Stimulated activated CD8-positive, alpha-beta memory T cell treated with anti-CD3 and anti-CD28 coated beads, Interleukin-15, amount 100 ng/mL, for 1 hour (primary cell): ENCODE results near the gene FBXO31.
"Not testable (repeated sequence)": the region's sequence is repeated elsewhere in the genome, so short reads cannot be mapped to it uniquely, and the experiment has no call there.

ENCODE experiments used
- DNase-seq: peaks from one replicate; pipeline ENCODE4 v3.0.0-alpha.2; 2020; ENCODE audit warnings: low read depth

FBXO31 gene

DNA sequence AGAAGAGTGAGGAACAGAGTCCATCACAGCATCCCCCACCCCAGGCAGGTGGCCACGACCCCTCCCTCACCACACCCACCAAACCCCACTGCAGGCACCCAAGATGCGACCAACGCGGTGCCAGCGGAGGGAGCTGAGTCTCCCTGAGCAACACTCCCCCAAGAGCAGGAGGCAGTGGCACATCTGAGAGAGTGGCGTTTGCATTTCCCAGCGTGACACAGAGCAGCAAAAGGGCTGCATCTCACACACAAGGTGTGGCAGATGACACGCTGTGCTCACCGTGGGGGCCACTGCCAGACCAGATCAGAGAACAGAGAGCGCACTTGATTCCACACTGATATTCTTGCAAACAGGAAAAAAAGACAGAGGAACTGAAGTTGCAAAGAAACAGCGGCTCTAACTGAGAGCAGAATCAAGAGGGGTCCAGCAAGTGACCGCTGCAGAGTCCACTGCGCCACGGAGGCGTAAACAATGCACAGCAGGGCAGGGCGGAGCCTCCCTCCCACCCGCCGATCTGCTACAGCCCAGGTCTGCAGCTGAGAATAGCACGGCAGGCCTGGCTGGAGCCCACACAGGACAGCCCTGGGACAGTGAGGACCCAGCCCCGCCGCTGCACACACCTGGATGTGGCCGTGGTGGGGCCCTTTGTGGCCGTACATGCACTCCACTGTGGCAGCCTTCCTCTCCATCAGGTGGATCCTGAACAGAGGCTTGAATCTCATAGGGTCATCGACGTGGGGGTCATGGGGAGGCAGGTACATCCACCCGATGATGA, 40.4 kb downstream of the FBXO31 start:
- no peak for DNase-seq

DNA sequence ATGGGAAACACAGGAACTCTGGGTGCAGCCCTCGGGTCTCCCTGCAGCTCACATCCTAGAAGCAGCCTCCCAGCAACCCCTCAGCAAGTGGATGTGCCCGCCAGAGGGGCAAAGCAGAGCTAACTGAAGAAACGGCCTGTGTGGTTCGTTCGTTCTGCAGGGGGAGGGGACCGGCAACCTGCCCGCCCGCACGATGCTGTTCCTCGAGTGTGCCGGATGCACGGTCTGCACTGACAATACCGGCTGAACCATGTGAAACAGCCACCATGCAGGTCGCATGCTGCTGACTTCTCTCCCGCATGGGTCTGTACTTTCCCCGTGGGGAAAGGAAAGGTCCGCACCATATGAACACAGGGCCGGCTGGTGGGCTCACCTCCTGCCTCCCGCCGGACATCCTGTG, 41.1 kb downstream of the FBXO31 start:
- DNase-seq = no peak

DNA sequence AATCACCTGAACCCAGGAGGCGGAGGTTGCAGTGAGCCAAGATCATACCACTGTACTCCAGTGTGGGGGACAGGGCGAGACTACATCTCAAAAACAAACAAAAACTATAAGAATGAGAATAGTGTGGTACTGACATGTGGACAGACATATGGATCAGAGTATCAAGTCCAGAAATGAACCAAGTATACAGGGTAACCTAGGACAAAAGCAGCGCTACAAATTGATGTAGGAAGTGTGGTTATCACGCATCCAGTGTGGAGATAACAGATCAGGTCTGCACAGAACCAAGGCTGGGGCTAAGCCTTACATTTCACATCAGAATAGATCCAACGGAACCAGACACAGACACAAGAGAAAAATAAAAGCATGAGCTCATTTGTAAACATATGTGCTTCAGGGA, 43.4 kb downstream of the FBXO31 start:
- DNase-seq = no peak

DNA sequence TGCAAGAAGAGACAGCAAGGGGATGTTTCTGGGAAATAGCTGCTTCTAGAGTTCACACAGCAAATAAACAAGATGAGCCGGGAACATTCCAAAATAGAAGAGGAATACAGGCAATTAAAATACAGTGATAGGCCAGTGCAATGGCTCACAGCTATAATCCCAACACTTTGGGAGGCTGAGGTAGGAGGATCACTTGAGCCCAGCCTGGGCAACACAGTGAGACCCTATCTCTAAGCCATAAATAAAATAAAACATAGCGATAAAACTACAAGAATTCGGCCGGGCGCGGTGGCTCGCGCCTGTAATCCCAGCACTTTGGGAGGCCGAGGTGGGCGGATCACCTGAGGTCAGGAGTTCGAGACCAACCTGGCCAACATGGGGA, 43.9 kb downstream of the FBXO31 start:
- not testable (repeated sequence) for DNase-seq

DNA sequence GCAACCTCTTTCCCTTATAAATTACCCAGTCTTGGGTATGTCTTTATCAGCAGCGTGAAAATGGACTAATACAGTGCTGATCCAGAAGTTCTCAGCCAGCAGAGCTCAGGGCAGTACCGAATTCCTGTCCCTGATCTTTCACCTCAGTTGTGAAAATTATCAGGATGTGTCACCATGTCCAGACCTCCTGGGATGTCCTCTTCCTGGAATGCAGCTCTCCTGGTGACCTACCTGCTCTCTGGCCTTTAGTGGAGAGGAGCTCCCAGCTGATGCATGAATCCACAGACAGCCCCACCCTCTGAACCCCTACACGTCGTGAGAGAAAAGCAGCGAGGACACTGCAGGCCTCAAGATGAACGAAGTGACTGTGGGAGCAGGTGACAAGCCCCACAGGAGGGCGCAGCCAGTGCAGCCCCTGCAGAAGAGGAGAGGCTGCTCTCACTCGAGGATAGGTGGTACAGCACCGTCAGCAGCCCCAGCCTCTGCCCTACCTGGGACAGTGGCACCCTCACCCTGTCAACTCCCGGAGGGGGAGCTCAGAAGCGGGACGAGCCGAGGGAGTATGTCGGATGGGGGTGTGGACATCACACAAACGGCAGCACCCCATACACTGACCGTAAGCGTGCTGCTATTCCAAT, 44.4 kb downstream of the FBXO31 start:
- no peak for DNase-seq

DNA sequence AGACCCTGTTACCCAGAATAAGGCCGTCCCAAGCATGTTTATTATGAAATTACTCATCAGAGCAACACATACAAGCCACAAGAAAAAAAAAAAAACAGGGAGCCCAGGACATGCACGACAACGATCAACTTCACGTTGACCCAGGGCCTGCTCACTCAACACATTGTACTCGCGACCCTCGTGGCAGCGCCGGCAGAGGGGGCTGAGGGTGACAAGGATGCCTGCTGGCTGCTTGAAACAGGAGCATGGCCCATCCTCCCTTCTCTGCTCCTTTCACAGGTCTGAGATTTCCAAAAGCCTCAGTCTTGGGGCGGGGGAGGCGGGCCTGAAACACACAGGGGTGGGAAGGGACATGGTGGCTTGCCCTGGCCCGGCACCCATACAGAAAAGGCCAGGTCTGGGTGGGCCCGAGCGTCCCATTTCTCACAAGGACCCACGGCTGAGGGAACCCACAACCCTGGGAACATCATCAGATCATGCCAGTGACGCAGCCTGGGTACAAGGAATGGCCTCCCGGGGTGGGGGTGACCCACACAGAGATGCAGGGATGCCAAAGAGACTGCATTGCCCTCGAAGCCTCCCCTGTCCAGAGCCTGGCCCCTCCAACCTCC, 45.3 kb downstream of the FBXO31 start:
- DNase-seq = no peak

DNA sequence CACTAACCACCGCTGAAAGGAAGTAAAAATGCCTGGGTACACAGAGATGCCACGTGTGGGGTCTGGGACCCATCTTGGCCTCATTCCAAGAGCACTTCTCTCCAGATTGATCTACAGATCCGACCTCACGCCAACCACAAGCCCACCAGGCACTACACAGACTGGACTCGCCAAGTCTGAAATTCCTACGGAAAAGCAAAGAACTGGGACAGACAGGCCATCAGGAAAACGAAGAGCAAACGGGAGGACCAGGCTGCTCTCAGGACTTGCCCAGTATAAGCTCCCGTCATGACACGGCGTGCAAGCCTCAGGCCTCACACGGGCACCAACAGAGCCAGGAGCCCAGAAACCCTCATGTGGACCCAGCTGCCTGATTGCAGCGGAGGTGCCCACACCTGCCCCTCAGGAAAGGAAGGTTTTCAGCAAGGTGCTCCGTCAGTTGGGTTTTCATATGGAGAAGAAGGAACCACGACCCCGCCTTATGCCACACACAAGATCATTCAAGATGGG, 46.3 kb downstream of the FBXO31 start:
- no peak for DNase-seq

DNA sequence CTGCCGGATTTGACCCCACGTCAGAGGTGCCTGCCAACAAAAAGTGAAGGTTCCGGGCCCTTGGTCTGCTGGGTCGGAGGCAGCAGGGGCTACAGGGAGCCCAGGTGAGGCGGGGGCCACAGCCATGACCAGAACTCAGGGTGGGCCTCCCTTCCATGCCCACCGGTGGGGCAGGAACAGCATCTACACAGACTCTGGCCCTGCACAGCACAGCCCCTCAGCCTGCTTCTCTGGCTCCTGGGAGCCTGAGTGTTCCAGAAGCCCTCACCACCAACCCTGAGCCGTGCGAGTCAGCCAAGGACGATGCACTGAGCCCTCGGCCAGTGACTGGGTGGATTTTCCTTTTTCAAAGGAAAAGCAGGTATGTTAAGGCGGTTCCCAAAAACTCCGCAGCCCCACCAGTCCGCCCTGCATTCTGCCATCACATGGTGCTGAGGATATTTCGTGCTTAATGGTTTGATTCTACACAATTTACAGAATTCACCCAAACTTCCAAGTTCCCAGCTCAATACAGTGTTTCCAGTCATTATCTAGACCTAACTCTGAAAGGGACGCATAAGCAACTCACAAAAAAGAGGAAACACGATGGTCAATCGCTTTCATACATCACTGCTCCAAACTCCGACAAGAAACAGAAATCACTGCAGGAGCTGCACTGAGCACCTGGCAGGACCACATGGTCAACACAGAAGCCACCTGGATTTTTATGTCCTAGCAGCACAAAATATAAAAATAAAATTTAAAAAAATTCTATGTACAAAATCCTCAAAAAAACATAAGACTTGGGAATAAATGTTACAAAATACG, 46.9 kb downstream of the FBXO31 start:
- DNase-seq = no peak

DNA sequence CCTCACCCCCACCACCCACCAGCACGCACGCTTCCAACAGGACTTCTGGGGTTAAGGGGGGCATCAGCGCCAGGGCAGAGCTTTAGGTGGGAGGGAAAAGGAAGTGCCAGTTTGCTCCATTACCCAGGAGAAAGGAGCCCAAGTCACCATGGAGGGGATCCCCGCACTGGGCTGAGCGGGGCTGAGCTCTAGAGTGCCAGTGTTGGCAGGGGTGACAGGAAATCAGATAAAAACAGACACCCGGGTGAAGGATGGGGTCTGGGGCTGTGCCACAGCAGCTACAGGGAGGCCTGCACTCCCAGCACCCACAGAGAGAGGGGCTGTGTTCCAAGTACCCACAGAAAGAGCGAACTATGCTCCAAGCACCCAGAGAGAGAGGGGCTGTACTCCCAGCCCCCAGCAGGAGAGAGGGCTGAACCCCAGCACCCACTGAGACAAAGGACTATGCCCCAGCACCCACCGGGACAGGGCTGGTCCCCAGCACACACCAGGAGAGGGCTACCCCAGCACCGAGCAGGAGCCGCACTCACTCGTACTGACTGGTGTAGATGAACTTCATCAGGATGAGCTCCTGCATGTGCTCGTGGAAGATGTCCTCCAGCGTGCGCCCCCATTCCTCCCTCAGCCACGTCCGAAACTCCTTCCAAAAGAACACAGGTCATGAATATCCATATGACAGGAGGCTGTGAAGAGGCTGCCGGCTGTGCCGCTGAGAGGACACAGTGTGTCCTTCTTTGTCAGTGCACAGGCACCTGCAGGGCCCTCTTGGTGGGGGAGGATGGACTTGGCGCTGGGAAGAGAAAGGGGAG, 47.7 kb downstream of the FBXO31 start:
- no peak for DNase-seq

DNA sequence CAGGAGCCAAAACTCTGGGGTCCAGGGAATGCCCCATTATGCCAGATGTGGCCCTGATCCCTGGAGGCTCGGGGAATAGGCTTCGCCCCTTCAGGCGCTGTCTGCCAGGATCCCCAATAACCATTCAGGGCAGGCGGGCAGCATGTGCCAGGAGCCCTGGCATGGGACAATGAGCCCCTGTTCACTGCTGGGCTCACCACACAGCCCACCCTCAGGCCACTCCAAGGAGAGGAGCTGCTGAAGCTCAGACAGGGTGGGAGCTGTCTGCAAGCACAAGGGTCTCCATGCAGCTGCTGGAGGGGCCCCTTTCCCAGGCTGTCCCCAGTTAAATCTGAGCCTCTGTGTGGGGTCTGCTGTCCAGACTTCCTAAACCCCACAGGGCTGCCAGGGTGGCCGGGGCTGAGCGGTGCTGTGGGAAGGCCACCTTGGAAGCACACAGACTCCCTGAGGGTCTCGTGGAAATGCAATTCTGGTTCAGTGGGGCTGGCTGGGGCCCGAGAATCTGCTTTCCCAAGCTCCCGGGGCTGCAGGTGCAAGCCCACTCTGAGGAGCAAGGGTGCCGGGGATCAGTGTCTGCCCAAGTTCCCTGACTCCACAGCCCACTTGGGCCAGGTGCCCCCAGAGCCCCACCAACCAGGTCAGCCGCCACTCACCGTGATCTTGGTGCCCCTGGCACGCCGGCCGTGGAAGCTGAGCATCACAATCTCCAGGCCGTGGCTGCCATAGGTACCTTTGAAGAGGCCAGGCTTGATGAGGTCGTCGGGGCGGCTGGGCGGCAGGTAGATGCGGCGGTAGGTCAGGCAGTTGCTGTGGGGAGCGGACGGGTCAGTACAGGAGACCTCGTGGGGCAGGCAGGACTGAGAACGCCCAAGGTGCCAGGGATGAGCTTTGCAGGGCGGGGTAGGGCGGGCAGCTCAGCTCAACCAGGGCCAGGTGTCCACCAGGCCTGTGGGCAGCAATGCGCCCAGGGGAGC, 48.6 kb downstream of the FBXO31 start:
- DNase-seq = no peak

DNA sequence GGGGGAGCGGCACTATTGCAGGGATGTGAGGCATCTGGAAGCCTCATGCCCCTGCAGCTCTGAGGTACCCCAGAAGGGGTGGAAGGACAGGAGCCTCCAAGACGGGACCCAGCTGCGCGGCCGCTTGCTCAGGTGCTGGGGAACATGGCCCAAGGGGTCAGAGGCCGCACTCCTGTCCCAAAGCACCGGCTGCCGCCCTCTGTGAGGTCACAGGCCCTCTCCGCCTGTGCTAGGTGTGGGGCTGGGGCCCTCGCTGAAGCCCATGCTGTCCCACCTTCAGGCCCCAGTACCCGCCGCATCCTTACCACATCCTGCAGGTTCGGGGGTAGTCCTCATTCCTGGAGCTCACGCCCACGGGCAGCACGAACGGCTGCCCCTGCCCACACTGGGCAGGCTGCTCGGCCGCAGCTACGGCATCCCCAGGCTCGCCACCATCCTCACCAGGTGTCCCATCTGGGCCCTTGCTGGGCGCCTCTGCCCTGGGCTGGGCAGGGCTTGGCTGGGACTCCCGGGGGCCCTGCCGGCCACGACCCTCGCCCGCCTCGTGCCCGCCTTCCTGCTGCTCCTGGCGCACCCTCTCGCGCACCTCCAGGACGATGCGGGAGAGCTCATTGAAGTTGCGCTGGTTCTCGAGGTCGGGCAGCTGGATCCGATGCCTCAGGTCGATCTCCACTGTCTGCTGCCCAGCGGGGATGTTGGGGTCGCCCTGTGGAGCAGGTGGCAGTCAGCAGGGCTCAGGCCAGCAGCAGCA, 49.8 kb downstream of the FBXO31 start:
- no peak for DNase-seq

DNA sequence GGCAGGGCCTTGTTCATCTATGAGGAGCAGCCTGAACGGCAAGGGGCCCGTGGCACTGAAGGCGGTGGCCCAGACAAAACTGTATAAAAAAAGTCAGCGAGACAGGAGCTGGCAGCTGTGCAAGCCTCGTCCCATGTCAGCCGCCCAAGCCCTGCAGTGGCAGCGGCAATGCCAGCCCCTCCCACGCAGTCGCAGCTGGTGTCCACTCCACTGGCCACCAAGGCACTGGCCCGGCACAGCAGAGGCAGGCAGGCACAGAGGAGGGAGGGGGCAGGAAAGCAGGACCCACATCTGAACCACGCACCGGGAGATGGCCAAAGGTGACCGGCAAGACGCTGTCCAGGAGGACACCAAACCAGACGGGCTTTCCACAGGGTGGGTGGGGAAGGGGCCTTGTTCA, 50.5 kb downstream of the FBXO31 start:
- no peak for DNase-seq

DNA sequence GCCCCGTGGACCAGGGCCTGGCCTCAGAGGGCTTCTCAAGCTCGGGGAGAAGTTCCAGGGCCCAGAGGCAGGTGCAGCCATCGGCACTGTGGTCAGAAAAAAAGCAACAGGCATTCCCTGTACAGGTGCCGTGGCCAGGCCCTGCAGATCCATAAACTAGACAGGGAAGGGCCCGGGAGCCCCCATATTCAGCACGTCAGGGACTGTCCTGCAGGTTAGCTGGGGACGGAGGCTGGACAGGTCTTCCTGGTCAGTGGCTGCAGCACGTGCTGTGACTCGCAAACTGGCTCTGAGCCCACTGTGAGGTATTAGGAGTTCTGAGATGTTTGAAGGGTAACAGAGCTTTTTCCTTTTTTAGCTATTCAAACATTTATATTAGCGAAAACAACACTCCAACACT, 51.4 kb downstream of the FBXO31 start:
- no peak for DNase-seq

DNA sequence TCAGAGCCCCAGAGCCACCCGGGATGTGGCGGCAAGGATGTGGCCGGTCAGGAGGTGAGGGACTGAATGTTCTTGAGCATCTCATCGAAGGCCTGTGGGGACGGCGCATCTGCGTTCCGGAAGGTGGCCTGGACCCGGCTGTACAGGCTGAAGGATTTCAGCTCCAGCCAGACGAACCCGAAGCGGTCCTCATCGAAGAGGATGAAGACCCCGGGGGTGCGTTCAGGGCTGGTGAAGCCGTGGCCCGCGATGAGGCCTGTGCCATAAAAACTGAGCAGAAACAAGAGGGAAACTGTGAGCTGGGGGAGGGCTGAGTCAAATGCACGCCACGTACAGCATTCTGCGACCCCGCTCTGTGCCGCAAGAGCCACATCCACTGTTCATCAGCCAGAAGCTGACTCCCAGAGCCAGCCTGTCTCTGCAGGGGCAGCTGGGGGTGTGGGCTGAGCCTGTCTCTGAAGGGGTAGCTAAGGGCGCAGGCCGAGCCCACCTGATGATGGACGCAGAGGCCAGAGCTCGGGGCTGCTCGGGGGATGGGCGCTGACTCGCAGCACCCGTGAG, 52.3 kb downstream of the FBXO31 start:
- no peak for DNase-seq

DNA sequence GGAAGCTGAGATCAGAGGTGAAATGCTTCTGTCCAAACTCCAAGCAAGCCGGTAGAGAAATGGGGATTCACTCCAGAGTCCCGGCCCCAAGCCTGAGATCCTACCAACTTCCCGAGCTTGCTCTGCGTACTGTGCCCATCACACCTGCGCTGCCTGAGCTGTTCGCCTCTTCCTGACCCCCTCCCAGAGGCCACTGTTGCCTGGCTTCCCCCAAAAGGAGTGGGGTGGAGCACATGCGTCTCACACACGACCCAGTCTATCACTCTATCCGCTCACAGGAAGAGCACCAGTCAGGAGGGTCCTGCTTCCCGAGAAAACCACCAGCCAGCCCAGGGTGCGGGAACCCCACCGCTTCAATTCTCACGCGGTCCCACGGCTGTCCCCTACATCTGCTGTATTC, 52.9 kb downstream of the FBXO31 start:
- DNase-seq = no peak

DNA sequence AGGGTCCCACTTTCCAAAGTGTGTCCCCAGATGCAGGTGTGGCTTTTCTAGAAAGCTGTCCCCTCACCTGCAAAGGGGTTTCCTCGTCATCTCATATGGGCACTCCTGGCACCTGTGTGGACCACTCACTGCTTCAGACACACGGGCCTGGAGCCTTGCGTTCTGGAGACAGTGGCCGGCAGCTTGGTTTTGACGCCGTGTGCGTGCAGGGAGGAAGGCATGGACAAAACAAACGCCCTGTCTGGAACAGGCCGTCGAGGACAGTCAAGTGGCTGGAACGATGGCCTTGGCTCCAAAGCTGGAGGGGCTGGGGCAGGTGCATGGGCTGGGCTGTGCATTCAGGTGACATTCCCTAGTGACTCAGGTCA, 53.3 kb downstream of the FBXO31 start:
- no peak for DNase-seq

DNA sequence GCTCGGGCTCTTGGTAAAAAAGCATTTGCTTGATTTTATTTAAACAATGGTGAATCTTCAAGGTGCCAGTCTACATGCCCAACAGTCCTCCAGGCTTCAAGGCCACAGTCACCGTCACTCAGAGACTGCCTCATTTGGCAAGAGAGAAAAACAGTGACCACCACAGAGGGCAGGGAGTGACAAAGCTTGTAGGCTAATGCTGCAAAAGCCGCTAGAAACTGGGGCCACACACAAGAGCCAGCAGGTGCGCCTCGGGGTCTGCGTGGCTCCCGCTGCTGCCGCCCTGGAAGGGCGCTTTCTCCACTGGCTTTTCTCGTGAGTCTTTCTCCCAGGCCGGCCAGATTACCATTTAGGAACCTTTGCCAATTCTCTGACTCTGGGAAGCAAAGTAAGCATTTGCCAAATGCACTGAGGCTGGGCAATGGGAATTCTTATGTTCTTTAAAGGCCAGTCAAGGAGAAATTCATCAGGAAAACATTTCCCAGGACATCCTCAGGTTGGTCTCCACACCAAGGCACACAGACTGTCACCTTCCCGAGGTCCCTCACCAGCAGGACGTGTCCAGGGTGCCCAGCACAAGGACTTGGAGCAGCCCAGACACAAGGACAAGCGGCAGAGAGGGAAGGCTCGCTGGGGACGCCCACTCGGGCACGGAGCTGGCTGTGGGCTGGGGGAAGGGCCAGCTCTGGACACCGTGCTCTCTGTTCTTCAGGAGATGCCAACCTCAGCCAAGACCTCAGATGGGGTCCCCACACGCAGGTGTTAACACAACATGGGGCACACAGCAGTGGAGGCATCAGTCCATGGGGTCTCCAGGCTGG, 53.9 kb downstream of the FBXO31 start:
- DNase-seq = no peak

DNA sequence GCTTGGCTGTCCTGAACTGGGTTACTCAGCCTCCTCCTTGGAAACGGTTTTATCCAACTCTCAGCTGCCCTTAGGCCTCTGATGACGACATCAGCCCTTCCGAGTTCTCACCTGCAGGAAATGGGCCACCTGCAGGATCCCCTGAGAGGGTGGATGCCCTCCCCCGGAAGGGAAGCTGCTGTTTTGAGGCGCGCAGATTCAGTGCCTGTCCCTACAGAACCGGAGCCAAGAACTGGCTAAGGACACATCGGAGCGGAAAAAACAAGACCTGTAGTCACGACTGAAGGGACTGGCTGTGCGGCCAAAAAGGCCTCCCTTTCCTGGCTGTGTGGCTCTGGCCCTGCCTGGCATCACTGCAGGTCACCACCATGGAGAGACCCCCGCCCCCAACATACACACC, 54.7 kb downstream of the FBXO31 start:
- DNase-seq = no peak
